Suprapubic skin (tissue), 4 donors: ENCODE data around the gene EME1.

ENCODE experiments used
- EP300 ChIP-seq: sonication (generic); formaldehyde crosslinking; IDR thresholded peaks from one replicate; pipeline ENCODE4 v1.6.1; 2017; ENCODE audit warnings: antibody characterized with exemption
- POLR2A ChIP-seq, 2 donors: fragments of 450-650 bp; IDR thresholded peaks; one replicate each; pipeline ENCODE4 v1.6.1; 2017; ENCODE audit warnings: antibody characterized with exemption in 2 of 2, mild to moderate bottlenecking in 2 of 2, moderate library complexity in 2 of 2
- POLR2AphosphoS5 ChIP-seq, 3 donors: sonication (generic); formaldehyde crosslinking; IDR thresholded peaks; one replicate each; pipeline ENCODE4 v1.6.1; 2017; ENCODE audit warnings: antibody characterized with exemption in 3 of 3
- TF ChIP-seq, protein P1 (sequence below), 2 donors: fragments of 200-600 bp in 1 of 2; fragments of 450-650 bp in 1 of 2; sonication (generic) in 1 of 2; IDR thresholded peaks; one replicate each; pipeline ENCODE4 v1.5.1; 2016 to 2019; ENCODE audit warnings: antibody characterized with exemption in 2 of 2, mild to moderate bottlenecking in 1 of 2, moderate library complexity in 1 of 2

DNA sequence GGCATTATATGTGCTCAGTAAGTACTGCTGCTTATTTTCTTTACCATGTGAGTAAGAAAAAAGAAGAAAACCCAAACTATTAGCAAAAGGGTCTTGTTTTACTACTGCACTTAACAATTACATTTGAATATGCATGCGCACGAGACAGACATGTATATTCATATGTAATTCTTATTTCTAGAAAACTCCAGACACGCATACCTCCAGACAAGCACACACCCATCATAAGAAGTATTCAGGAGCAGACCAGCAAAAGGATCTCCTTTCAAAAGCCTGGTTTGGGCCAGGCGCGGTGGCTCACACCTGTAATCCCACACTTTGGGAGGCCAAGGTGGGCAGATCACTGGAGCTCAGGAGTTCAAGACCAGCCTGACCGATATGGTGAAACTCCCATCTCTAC is 16.5 kb downstream of the EME1 start:
- TF ChIP-seq, protein P1, sequence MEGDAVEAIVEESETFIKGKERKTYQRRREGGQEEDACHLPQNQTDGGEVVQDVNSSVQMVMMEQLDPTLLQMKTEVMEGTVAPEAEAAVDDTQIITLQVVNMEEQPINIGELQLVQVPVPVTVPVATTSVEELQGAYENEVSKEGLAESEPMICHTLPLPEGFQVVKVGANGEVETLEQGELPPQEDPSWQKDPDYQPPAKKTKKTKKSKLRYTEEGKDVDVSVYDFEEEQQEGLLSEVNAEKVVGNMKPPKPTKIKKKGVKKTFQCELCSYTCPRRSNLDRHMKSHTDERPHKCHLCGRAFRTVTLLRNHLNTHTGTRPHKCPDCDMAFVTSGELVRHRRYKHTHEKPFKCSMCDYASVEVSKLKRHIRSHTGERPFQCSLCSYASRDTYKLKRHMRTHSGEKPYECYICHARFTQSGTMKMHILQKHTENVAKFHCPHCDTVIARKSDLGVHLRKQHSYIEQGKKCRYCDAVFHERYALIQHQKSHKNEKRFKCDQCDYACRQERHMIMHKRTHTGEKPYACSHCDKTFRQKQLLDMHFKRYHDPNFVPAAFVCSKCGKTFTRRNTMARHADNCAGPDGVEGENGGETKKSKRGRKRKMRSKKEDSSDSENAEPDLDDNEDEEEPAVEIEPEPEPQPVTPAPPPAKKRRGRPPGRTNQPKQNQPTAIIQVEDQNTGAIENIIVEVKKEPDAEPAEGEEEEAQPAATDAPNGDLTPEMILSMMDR (IDR thresholded peaks at IDR 0.05) = no peak
- TF ChIP-seq POLR2AphosphoS5 (IDR thresholded peaks at IDR 0.05) (no peak), POLR2A (IDR thresholded peaks at IDR 0.05) (no peak), EP300 (no peak)
